Right kidney (tissue), 1 donor: ENCODE results near the gene RALGDS.

Experiments
- DNase-seq: peaks from one replicate; pipeline ENCODE4 v3.0.0-alpha.2; 2016

Gene RALGDS

GRCh38 chr9:133051281-133051900, 69.6 kb downstream of the RALGDS start:
- no peak for DNase-seq

GRCh38 chr9:133050781-133051180, 70.3 kb downstream of the RALGDS start:
- no peak for DNase-seq

GRCh38 chr9:133050142-133050541, 70.9 kb downstream of the RALGDS start:
- DNase-seq, result no peak

- DNase-seq, result no peak
Measured at GRCh38 chr9:133049043-133049442, 72.0 kb downstream of the RALGDS start.

GRCh38 chr9:133048595-133048994, 72.4 kb downstream of the RALGDS start:
- no peak for DNase-seq
